RPMI8226 (cell line): ENCODE data around the gene GMDS.

Experiments
- DNase-seq: peaks from one replicate; pipeline ENCODE4 v3.0.0-alpha.2; 2015

The GMDS gene

DNA sequence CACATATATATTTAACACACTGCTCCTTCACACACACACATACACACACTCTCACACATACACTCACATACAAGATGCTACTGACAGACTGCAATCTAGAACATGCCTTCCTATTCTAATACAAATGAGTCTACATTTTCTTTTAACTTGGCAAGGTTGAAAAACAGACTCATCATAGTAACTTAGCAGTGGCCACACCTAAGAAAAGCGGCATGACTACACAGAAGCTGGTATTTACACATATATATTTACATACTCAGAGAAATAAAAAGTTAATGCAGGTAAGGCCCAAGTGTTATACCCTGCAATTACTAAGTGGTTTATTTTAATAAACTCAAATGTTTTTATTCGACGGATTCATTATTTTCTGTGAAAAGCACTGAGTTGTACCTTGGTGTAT lies 426.4 kb downstream of the GMDS start:
- no peak for DNase-seq

DNA sequence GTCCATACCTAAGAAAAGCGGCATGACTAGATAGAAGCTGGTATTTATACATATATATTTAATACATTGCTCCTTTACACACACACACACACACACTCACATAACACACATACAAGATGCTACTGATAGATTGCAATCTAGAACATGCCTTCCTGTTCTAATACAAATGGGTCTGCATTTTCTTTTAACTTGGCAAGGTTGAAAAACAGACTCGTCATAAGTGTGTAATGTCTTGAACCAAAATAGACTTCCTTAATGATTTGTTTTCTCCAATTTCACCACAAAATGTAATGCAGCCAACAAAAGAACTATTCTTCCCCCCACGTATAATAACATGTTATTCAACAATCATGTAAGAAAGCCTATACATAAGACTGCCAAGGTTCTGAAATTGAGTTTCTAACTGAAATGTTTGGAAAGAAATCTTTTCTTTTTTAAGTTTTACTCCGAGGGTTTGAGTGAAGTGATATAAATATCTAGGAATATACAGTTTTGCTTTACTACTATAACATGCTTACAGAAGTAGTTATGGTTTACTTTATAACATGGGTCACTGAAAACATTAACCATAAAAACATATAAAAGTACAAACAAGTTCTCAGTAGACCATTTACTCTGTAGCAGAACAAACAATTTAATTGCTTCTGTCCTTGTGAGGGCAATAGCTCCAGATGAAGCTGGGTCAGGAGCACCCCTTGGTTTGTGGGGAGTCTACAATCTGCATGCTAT lies 428.2 kb downstream of the GMDS start:
- no peak for DNase-seq

DNA sequence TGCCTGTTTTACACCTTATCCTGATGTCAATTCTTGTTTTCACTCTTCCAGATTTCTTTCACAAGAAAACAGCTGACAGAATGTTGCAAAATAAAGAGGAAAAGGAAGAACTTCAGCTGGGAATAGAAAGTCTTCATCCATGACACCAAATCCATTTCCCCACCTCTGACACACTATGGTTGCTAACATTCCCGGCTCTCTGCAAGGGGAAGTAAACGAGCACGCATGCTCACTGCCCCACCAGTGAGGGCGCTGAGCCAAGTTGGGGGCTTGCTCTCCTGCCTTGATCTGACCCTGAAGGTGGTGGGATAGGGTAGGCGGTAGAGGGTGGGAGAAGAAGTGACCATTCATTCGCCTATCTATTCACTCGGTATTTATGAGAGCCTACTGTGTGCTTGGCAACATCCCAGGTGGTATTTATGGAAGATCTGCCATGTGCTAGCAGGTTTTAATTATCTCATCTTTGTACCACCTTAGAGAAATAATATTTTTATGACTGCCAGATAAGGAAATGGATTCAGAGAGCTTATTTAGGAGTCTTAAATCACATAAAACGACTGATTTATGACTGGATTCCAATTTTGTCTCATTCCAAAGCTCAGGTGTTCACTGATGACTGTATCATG lies 429.5 kb downstream of the GMDS start:
- no peak for DNase-seq

DNA sequence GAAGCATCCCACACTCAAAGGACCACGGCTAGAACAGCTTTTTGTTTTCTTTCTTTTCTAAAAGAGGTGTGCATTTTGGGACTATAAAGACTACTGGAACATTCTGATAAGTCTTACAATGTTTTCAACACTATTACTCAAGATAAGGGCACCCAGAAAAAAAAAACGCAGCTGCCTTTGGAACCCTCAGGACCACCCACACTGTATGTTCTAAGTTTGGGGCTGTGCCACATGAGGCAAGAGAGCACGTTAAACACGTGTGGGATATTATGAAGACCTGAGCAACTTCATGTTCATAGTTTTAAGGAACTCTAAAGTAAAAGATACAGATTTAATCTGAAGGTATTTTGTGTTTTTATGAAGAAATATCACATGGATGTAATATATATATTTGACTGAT lies 431.1 kb downstream of the GMDS start:
- DNase-seq = no peak

DNA sequence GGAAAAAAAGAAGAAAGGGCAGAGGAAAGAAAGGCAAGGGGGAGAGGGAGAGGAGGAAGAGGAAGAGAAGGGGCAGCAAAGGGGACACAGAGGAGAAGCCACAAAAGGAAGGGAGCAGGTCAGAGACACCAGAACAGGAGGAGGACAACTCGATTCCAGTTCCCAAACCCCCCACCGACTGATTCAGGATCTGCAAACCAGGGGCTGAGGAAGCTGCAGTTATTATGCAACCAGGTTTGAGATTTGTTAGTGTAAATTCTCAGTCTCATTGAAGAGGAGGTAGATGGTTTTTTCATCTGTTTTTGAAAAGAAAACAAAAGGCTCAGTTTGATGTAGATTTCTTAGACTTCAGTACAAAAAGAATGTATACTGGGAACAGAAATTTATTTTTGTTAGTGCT lies 432.9 kb downstream of the GMDS start:
- no peak for DNase-seq

DNA sequence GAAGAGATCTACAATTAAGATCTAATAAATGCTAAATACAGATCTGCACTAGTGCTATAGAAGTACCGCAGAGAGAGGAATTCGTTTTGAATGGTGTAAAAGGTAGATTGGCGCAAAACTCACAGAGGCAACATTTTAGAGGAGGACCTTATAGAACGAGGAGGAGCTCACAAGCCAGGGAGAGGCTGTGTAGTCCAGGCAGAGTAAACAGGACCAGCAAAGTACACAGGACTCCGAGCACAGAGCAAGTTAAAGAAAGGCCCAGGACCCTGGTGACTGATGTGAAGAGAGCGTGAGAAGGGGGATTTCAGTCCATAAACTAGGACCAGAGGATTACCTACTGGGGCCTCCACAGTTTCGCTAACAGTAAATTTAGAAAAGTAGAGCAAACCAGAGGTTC lies 433.4 kb downstream of the GMDS start:
- no peak for DNase-seq

DNA sequence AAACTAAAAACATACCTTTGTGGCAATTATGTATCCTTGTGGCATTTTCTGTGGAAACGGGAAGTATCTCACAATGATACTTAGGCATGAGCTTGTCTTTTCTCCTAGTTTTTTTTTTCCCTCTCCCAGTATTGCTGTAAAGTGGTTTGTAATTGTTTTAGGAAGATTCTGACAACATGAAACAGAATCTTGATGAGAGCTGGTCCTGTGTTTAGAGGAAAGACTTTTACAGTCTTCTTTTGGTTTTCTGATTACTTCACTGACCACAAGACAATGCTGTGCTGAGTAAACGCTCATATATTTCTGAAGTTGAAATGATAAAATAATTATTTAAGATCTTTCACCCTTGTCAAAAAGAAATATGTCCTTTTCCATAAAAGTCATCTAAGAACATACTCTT lies 434.5 kb downstream of the GMDS start:
- no peak for DNase-seq

DNA sequence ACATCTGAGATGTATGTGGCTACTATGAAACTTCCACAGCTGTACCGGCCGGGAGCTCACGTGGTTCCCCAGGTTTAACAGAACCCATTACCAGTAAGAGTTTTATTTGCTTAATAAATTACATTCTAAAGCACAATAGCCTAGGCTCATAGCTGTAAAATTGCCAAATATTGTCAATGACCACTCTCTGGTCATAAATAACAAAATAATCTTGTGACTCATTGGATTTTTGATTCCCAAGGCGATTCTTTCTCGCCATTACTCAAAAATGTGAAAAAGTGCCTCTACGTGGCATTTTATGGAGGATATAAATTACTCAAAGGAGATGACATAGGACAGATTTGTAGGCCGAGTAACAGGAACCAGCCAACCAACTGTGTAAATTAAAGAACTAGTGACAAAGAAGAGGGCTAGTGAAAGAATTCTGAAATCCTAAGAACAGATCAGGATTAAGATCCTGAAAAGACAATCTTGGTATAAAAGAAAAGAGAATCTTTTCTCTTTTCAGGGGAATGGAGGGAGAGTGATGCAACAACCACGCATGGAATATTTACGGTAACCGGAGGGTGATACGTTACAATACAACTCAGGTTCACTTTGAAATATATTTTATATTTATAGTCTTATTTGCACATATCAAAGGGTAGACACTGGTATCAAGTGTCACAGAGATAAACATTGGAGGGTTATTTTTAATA lies 436.0 kb downstream of the GMDS start:
- DNase-seq = no peak

DNA sequence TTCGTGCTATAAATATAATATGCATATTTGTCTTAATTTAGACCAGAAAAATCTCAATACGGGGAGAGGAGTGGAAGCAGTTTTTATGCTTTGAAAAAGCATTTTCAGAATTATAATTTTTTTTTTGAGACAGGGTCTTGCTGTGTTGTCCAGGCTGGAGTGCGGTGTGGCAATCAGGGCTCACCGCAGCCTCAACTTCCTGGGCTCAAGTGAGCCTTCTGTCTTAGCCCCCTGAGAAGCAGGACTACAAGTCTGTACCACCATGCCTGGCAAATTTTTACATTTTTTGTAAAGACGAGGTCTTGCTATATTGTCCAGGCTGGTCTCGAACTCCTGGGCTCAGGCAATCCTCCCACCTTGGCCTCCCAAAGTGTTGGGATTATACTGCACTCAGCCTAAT lies 438.5 kb downstream of the GMDS start:
- no peak for DNase-seq

DNA sequence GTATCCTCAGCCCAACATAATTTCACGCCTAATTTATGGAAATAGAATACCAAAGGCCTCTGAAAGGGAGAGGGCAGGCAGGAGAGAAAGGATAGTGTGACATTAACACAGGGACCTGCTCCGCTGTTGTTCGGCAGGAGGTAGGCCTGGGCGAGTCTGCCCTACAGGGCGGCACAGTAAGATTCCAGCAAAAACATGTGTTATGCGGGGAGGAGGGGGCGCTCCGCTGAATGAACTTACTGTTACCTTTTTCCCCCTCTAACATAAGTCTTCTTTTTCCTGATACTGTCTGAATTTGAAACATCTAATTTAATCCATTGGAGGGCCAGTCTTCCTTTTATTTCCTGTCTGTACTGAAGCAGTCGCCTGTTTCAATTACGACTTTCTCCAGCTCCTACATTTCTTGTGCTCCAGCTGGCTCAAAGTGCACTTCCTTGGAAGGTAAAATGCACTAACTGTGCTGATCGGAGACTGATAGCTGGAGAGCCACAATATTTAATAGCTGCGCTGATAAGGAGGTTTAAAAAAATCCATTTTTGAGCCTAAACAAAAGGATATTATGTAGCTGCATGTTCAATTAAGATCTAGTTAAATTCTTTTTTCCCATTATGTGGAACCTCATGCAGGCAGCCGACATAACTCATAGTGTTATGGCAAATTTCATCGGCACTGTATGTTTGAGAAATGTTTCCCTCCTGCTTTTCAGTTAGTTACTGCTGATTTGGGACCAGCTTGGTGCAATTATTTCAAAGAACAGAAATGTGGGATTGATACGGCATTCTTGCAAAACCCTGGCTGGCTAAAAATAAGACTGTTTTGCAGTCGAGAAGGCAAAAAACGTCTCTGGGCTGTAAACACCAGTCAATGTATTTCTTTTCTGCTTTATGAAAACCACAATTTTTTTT lies 442.7 kb downstream of the GMDS start:
- DNase-seq = no peak

DNA sequence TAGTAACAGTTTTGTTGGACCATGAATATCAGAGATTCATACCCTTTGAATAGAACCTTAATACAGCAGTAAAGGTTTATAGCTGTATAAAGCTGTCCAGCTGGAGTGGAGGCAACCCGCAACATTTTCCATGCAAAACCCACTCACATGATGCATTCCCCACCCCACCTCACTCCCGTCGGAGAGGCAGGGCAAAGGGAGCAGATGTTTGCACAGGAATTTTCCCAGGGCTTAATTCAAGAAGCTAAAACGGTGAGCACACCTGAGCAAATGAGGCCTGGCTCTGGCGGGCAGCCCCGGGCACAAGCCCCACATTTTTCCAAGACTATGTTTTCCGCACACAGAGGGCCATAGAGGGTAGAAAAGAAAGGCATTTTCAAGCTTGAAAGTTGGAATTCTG lies 444.0 kb downstream of the GMDS start:
- DNase-seq = no peak

DNA sequence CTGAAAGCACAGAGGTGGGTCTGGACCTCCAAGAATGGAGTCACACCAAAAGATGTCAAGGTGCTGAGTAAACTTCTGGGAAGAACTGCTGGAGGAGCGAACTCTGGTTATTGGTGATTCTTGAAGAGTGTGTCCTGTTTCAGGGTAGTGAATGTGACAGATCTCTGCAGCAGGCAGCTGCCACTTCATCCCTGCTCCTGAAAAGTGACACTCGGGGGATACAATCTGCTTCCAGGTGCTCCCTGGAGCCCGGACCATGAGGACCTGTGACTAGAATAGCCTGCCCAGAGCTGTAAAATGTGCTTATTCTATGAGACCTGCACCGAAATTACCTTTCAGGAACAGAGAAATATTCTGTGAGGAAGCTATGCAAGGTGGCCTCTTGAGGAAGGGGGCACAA lies 444.6 kb downstream of the GMDS start:
- no peak for DNase-seq

DNA sequence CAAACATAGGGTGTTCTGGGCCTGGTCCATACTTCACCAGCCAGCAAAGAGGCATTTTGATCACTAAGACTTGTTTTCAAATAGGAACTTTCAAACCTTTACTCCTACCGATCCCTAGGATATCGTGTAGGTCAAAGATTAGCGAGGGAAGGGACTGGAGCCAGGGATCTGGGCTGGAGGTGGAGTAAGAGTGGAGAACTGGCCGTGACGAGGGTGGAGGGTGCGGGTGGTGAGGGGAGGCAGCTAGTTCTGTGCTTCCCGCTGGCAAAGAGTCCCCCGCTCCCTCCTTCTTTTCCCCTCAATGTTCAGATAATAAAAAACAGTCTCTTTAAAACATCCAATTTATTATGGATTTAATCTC lies 446.5 kb downstream of the GMDS start:
- no peak for DNase-seq

DNA sequence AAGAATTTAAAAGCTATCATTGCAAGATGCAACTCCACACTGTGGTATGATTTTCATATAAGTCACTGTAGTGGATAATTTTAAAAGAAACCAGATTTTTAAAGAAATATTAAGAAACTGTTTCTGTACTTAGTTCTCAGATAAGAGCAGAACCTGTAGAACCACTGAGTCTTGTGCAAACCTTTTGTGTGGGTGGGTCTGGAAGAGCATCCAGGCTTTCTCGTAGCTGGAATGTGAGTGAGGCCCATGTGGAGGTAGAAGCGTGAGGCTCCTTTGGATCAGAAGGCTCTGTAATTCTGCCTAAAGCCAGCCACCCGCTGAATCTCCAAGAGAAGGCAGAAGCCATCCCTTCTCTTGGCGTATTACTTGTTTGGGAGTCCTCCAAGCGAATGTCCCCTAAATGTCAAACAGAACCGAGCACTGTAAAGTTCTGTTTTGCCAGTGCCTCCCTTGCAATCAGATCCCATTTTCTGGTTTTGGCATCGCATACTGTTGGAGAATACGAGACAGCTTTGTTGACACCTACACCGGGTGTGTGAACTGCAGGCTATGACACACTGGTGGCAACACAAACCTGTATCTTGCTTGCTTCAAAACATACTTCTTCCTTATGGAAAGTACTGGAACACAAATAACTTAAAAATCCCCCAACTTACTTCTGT lies 447.0 kb downstream of the GMDS start:
- no peak for DNase-seq

DNA sequence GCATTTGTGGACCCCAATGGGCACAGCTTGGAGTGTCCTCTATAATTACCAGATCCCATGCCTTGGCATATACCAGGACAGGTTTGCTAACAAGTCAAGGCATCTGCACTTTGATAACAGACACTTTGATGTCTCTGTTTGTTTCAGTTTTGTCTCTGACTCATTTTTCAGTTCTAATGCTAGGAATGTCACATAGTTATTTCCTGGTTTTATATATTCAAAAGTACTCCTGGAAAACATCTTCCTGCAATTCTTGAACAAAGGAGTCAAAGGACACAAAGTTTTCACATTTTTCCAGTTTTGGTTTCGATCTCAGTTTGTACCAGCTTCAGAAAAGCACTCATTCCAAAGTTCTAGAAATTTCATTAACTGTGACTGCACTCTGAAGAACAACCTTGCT lies 447.6 kb downstream of the GMDS start:
- DNase-seq = peak; percentile 22

DNA sequence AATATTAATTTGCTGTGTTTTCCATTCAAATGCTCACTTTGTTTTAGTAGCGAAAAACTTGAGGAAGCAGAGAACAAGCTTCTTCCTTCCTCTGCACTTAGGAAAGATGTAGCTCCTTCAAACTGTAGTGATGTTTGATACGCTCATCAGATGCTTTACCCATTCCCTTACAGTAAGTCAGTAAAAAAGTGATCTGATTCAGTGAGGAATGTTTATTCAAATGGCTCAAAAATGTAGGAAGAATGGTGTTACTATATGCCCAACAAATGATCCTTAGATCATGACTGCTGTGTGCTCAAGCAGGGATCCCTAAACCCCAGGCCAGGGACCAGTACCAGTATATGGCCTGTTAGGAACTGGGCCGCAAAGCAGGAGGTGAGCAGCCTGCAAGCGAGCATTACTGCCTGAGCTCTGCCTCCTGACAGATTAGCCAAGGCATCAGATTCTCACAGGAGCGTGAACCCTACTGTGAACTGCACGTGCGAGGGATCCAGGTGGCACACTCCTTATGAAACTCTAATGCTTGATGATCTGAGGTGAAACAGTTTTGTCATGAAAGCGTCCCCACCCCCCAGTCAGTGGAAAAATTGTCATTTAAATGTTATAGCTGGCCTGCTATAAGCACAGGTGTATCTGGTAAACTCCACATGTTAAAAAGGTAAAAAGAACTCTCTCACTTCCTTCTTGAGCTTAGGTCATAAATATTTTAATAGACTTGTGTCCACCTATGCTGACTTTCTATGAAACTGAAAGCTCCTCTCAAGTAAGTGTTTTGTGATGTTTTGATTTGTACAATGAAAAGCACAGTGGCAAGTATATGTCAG lies 448.5 kb downstream of the GMDS start:
- DNase-seq = peak; percentile 97

DNA sequence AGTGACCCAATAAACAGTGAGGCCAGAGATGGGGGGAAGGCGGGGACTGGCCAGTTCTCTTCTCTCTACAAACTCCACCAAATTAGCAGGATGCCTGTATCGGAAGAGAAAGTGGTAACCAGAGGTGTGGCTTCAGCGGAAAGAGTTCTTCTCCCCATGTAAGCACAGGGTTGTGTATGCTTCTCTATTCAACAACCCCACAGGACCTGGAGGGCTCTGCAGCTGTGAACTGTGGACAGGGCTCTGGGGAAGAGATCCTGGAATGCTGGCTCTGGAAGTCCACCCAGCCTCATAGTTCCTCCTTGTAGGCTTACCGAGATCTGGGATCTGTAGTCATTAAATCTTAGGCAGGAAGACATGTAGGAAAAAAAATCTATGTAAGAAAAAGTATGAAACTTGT lies 449.5 kb downstream of the GMDS start:
- no peak for DNase-seq

DNA sequence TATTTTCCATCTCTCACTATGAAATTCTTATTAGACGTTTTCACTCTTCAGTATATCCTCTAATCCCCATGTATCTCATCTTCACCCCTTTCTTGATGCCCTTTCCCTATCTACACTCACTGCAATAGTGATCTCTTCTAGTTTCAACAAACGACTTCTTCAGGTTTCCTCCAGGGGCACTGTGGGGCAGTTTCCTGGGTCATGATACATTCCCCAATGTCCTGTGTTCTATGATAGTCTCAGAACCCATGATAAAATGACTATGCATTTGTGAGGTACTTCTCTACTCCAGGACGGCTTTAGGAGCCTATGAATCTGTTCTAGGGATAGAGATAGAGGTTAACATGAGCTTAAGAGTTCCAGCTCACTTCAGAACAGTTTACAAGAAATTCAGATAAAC lies 452.4 kb downstream of the GMDS start:
- DNase-seq = peak; percentile 70

DNA sequence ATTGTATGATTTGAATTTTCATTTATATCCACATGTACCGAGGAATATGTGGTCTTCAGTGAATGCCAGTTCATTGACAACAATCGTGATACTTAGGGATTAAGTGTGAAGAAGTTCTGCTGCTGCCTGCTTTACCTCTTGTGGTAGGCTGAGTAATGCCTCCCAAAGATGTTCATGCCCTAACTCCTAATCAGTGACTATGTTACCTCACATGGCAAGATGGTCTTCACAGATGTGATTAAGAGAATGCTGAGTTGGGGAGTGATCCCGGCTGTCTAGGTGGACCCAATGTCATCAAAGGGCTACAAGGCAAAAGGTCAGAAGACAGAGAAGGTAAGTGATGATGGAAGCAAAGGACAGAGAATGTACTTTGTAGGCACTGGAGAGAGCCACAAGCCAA lies 454.7 kb downstream of the GMDS start:
- no peak for DNase-seq

DNA sequence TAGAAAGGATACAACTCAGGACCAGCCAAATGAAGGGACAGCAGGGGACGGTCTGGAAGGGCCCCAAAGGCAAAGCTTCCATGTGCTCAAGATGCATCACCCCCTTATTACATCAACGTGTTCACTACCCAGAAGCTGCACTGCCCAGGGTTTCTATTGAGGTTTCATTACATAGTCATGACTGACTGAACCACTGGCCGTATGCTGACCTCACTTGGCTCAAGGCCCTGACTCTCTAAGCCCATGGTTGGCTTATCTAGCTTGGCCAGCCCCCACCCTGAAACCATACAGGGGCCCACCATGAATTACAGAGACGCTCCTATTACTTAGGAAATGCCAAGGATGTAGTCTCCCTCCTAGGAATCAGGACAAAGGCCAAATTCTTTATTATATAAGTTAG lies 456.3 kb downstream of the GMDS start:
- DNase-seq = no peak

DNA sequence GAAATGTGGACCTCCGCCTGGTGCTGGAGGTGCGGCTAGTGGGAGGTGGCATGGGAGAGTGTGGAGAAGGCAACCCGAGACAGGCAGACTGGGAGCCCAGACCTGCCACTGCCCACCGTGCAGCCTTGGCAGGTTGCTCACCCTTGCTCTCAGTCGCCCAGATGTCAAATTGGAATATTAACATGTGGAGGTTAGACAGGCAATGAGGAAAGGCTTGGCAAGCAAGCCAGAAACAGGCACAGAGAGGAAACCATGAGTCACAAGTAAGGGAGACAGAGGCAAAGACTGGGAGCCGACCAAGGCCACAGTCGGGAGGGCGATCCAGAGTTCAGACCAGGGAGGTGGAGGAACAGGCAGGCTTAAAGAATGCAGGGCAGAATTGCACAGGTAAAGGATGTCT lies 457.5 kb downstream of the GMDS start:
- DNase-seq = no peak
